ENCODE data around the gene HGS. TPM values are rescaled to one million over a fixed set of nuclear protein-coding genes. Genes with fewer than 3 reads are reported as not detected.
A peak's percentile ranks its signal among the peaks of the same experiment; 100 is the strongest.

HGS gene
- total and polyA plus RNA-seq, 2 of the 13 experiments (the other 11 are each of a cell fraction or from before 2014, with no cell fraction given) = 73.3 to 78.1 TPM

GRCh38 chr17:81667754-81668153 lies 16.1 kb upstream of the HGS start:
- peak overlapping the region; percentile 52 to 86 (median 62) for H3K4me3 ChIP-seq (replicated peaks in 1 of 3; ENCODE audit: insufficient read depth in 1 of 3, low read depth in 2 of 3, low read length in 3 of 3)
- no peaks in the 10 kb centered on the region for H3K9me3 ChIP-seq (ENCODE audit: low read length)
- peaks cover 30% of the 10 kb centered on the region for H3K79me2 ChIP-seq (ENCODE audit: insufficient read depth, low read length)
- no peak overlapping the region for H2AFZ ChIP-seq (ENCODE audit: low read length)
- intact Hi-C loops (cut with micrococcal nuclease; ENCODE audit: unreplicated experiment) = loop anchor here (2.0 to 5.0 kb wide), 2 partner anchors 31 to 35 kb away; partner anchors contain the start of genes MRPL12, NPLOC4 and TSPAN10
- peak overlapping the region; percentile 76 for H3K4me2 ChIP-seq (ENCODE audit: low read depth, low read length)
- DNase-seq (ENCODE audit: low spot score) (no peak), ATAC-seq (no peak), FAIRE-seq (no peak)
- BruUV-seq (replicated peaks) = no TSS peak
- no peaks in the 10 kb centered on the region; a peak in 1 of 5 replicates for H3K27me3 ChIP-seq (ENCODE audit: control insufficient read depth in 1 of 2, insufficient read depth in 2 of 2, low read length in 2 of 2)
- peak overlapping the region; percentile 12 for H3K27ac ChIP-seq (ENCODE audit: extremely low read length, insufficient read depth, low read length)
- H4K20me1 ChIP-seq (ENCODE audit: insufficient read depth, low read length) = no peaks in the 10 kb centered on the region
- H3K36me3 ChIP-seq (replicated peaks in 1 of 2; ENCODE audit: control insufficient read depth in 1 of 2, insufficient read depth in 2 of 2, low read length in 2 of 2) = peaks cover 25 to 41% of the 10 kb centered on the region in 2 experiments
- in situ Hi-C loops (cut with HindIII; ENCODE audit: extremely low pct_ligation_motif_present, low pct_unique_long_range_greater_than_20kb) = no loop called here
- ChIA-PET POLR2A (interaction anchor here (0.6 to 6.3 kb wide), 7 partner anchors 9 to 46 kb away, joined by 4 to 68 read pairs (median 15); partner anchors contain the start of genes ARL16, HGS, MRPL12 and NPLOC4), CTCF (ENCODE audit: low intra/inter-chr PET ratio, low total read pairs) (no interaction called here)
- peaks cover 27% of the 10 kb centered on the region for H3K4me1 ChIP-seq (ENCODE audit: insufficient read depth, low read length)
- peak overlapping the region; percentile 42 for H3K9ac ChIP-seq (ENCODE audit: insufficient read depth, low read depth, low read length)
- whole genome bisulfite sequencing (ENCODE audit: low lambda C conversion rate) = 89% methylated on average over 18 of the region's 18 CpGs
- no peak for TF ChIP-seq ZNF468 (CRISPR knock-in tag; IDR thresholded peaks at IDR 0.05)
- TF ChIP-seq MTF1 (CRISPR knock-in tag; IDR thresholded peaks at IDR 0.05) = no peak
- TF ChIP-seq, protein P1, sequence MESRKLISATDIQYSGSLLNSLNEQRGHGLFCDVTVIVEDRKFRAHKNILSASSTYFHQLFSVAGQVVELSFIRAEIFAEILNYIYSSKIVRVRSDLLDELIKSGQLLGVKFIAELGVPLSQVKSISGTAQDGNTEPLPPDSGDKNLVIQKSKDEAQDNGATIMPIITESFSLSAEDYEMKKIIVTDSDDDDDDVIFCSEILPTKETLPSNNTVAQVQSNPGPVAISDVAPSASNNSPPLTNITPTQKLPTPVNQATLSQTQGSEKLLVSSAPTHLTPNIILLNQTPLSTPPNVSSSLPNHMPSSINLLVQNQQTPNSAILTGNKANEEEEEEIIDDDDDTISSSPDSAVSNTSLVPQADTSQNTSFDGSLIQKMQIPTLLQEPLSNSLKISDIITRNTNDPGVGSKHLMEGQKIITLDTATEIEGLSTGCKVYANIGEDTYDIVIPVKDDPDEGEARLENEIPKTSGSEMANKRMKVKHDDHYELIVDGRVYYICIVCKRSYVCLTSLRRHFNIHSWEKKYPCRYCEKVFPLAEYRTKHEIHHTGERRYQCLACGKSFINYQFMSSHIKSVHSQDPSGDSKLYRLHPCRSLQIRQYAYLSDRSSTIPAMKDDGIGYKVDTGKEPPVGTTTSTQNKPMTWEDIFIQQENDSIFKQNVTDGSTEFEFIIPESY (CRISPR knock-in tag; IDR thresholded peaks at IDR 0.05) = peak; percentile 63; the same call in 1 of the 2 replicates
- TF ChIP-seq, protein P2, sequence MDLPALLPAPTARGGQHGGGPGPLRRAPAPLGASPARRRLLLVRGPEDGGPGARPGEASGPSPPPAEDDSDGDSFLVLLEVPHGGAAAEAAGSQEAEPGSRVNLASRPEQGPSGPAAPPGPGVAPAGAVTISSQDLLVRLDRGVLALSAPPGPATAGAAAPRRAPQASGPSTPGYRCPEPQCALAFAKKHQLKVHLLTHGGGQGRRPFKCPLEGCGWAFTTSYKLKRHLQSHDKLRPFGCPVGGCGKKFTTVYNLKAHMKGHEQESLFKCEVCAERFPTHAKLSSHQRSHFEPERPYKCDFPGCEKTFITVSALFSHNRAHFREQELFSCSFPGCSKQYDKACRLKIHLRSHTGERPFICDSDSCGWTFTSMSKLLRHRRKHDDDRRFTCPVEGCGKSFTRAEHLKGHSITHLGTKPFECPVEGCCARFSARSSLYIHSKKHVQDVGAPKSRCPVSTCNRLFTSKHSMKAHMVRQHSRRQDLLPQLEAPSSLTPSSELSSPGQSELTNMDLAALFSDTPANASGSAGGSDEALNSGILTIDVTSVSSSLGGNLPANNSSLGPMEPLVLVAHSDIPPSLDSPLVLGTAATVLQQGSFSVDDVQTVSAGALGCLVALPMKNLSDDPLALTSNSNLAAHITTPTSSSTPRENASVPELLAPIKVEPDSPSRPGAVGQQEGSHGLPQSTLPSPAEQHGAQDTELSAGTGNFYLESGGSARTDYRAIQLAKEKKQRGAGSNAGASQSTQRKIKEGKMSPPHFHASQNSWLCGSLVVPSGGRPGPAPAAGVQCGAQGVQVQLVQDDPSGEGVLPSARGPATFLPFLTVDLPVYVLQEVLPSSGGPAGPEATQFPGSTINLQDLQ (CRISPR knock-in tag; IDR thresholded peaks at IDR 0.05) = 0 out of 2 replicates have a peak, but pooled peaks have one; percentile 12
- TF ChIP-seq, protein P3, sequence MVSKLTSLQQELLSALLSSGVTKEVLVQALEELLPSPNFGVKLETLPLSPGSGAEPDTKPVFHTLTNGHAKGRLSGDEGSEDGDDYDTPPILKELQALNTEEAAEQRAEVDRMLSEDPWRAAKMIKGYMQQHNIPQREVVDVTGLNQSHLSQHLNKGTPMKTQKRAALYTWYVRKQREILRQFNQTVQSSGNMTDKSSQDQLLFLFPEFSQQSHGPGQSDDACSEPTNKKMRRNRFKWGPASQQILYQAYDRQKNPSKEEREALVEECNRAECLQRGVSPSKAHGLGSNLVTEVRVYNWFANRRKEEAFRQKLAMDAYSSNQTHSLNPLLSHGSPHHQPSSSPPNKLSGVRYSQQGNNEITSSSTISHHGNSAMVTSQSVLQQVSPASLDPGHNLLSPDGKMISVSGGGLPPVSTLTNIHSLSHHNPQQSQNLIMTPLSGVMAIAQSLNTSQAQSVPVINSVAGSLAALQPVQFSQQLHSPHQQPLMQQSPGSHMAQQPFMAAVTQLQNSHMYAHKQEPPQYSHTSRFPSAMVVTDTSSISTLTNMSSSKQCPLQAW (CRISPR knock-in tag; IDR thresholded peaks at IDR 0.05) = peak; percentile 45; the same call in 1 of the 2 replicates
- TF ChIP-seq ZBTB38 (CRISPR knock-in tag; IDR thresholded peaks at IDR 0.05) = peak; percentile 52; the same call in 1 of the 2 replicates
- TF ChIP-seq ZNF740 (CRISPR knock-in tag; IDR thresholded peaks at IDR 0.05) = 0 out of 2 replicates have a peak, but pooled peaks have one; percentile 7
- no peak for TF ChIP-seq HOMEZ (CRISPR knock-in tag; IDR thresholded peaks at IDR 0.05; ENCODE audit: low read depth)
- peak; percentile 42 for TF ChIP-seq PRPF4 (IDR thresholded peaks at IDR 0.05; ENCODE audit: low read depth, low read length, poor library complexity, severe bottlenecking)
- TF ChIP-seq ZNF530 (CRISPR knock-in tag; IDR thresholded peaks at IDR 0.05; ENCODE audit: low read depth) = no peak
- TF ChIP-seq, protein P4, sequence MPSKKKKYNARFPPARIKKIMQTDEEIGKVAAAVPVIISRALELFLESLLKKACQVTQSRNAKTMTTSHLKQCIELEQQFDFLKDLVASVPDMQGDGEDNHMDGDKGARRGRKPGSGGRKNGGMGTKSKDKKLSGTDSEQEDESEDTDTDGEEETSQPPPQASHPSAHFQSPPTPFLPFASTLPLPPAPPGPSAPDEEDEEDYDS (CRISPR knock-in tag; IDR thresholded peaks at IDR 0.05) = no peak
- TF ChIP-seq U2AF2 (IDR thresholded peaks at IDR 0.05; ENCODE audit: low read depth, low read length) = no peak
- TF ChIP-seq ZNF878 (CRISPR knock-in tag; IDR thresholded peaks at IDR 0.05) = no peak
- TF ChIP-seq BRD4 (CRISPR knock-in tag; IDR thresholded peaks at IDR 0.05) = no peak
- TF ChIP-seq ZNF629 (CRISPR knock-in tag; conservative IDR thresholded peaks at IDR 0.05) = no peak
- TF ChIP-seq MIER3 (CRISPR knock-in tag; IDR thresholded peaks at IDR 0.05; ENCODE audit: borderline replicate concordance) = no peak
